HG02588 (cell line): ENCODE data around the gene WDR70.
"Not testable (repeated sequence)": the region's sequence is repeated elsewhere in the genome, so short reads cannot be mapped to it uniquely, and the experiment has no call there.

Experiments
- ATAC-seq: cut with Tn5 transposase; IDR thresholded peaks from one replicate; pipeline ENCODE4 v1.9.1; 2021; ENCODE audit warnings: mild to moderate bottlenecking, moderate library complexity; ENCODE audit not compliant: unreplicated experiment

The WDR70 gene

GRCh38 chr5:37742111-37742510, 363.0 kb downstream of the WDR70 start:
- no peak for ATAC-seq

- ATAC-seq, result no peak
Measured at GRCh38 chr5:37751227-37751626, 372.1 kb downstream of the WDR70 start.

- no peak for ATAC-seq
Measured at GRCh38 chr5:37754976-37755375, 375.9 kb downstream of the WDR70 start.

- ATAC-seq, result no peak
Measured at GRCh38 chr5:37755581-37755980, 376.5 kb downstream of the WDR70 start.

GRCh38 chr5:37756248-37756647, 377.1 kb downstream of the WDR70 start:
- ATAC-seq, result no peak

- no peak for ATAC-seq
Measured at GRCh38 chr5:37757980-37758582, 379.0 kb downstream of the WDR70 start.

- ATAC-seq, result no peak
Measured at GRCh38 chr5:37767251-37767650, 388.1 kb downstream of the WDR70 start.

- no peak for ATAC-seq
Measured at GRCh38 chr5:37767961-37768360, 388.8 kb downstream of the WDR70 start.

GRCh38 chr5:37768371-37768770, 389.3 kb downstream of the WDR70 start:
- ATAC-seq, result no peak

GRCh38 chr5:37769108-37769507, 390.0 kb downstream of the WDR70 start:
- no peak for ATAC-seq

GRCh38 chr5:37769840-37770239, 390.7 kb downstream of the WDR70 start:
- no peak for ATAC-seq

GRCh38 chr5:37770786-37771185, 391.7 kb downstream of the WDR70 start:
- no peak for ATAC-seq

GRCh38 chr5:37771203-37771611, 392.1 kb downstream of the WDR70 start:
- ATAC-seq, result no peak

GRCh38 chr5:37771731-37772130, 392.6 kb downstream of the WDR70 start:
- ATAC-seq, result no peak

GRCh38 chr5:37772255-37772654, 393.1 kb downstream of the WDR70 start:
- no peak for ATAC-seq

- ATAC-seq, result no peak
Measured at GRCh38 chr5:37773809-37774208, 394.7 kb downstream of the WDR70 start.

GRCh38 chr5:37774912-37775483, 395.9 kb downstream of the WDR70 start:
- no peak for ATAC-seq

GRCh38 chr5:37776826-37777225, 397.7 kb downstream of the WDR70 start:
- ATAC-seq, result no peak

- no peak for ATAC-seq
Measured at GRCh38 chr5:37777432-37778130, 398.5 kb downstream of the WDR70 start.

- not testable (repeated sequence) for ATAC-seq
Measured at GRCh38 chr5:37781409-37781808, 402.3 kb downstream of the WDR70 start.

GRCh38 chr5:37786416-37786815, 407.3 kb downstream of the WDR70 start:
- ATAC-seq, result no peak

- ATAC-seq, result no peak
Measured at GRCh38 chr5:37786862-37787519, 407.9 kb downstream of the WDR70 start.
